ENCODE measurements around the gene TTC9C. TPM values are rescaled to one million over a fixed set of nuclear protein-coding genes. Genes with fewer than 3 reads are reported as not detected.
"Not testable (repeated sequence)": the region's sequence is repeated elsewhere in the genome, so short reads cannot be mapped to it uniquely, and the experiment has no call there.

TTC9C gene
- polyA plus RNA-seq, 1 donor (not counting 4 experiments of a cell fraction or from before 2014, with no cell fraction given), result 26.1 TPM

DNA sequence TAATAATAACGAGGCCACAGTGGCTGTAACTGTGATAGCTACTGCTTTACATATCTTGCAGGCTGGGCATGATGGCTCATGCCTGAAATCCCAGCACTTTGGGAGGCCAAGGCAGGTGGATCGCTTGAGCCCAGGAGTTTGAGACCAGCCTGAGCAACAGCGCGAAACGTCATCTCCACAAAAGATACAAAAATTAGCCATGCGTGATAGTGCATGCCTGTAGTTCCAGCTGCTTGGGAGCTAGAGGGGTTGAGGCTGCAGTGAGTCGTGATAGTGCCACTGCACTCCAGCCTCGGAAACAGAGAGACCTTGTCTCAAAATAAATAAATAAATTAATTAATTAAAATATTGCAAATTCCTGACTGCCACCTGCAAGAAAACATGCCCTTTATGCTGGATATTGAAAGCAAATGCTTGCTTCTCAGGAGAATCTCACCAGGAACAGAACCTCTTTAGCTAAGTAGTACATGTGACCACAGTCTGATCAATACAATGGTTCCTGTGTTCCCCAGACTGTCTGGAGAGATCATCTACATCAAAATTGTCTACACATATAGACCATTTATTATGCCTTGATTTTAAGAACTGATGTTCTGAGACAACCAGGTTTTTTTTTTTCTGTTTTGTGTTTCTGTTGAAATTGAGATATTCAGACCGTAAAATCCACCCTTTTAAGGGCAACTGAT is 19.3 kb downstream of the TTC9C start:
- Histone ChIP-seq H4K20me1 (ENCODE audit: control insufficient read depth, extremely low read depth, insufficient read depth, low read length) (no peaks in the 10 kb centered on the region), H3K4me2 (ENCODE audit: control insufficient read depth, extremely low read depth, insufficient read depth, low read depth, low read length) (no peak overlapping the region), H3K9me3 (ENCODE audit: control insufficient read depth, low read depth, low read length) (no peaks in the 10 kb centered on the region), H3K27ac (ENCODE audit: control insufficient read depth, insufficient read depth, low read length) (no peak overlapping the region), H2AFZ (ENCODE audit: control insufficient read depth, low read length) (no peak overlapping the region), H3K4me1 (ENCODE audit: control insufficient read depth, extremely low read depth, insufficient read depth, low read length) (no peaks in the 10 kb centered on the region), H3K4me3 (ENCODE audit: control insufficient read depth in 2 of 3, extremely low read depth in 1 of 3, insufficient read depth in 2 of 3, low read depth in 1 of 3, low read length in 3 of 3) (no peak overlapping the region), H3K27me3 (ENCODE audit: control insufficient read depth, extremely low read depth, insufficient read depth, low read length) (no peaks in the 10 kb centered on the region), H3K9me1 (ENCODE audit: control insufficient read depth, extremely low read depth, insufficient read depth, low read length) (no peaks in the 10 kb centered on the region), H3K36me3 (ENCODE audit: control insufficient read depth in 2 of 2, extremely low read depth in 1 of 2, insufficient read depth in 2 of 2, low read length in 2 of 2) (peaks cover 7 to 11% of the 10 kb centered on the region in 2 experiments), H3K9ac (ENCODE audit: control insufficient read depth, extremely low read depth, insufficient read depth, low read length) (peak overlapping the region; percentile 25), H3K79me2 (ENCODE audit: control insufficient read depth, insufficient read depth, low read length) (peaks cover 9% of the 10 kb centered on the region)
- TF ChIP-seq EZH2 (IDR thresholded peaks at IDR 0.05; ENCODE audit: low read length), result no peak
- TF ChIP-seq, protein P1, sequence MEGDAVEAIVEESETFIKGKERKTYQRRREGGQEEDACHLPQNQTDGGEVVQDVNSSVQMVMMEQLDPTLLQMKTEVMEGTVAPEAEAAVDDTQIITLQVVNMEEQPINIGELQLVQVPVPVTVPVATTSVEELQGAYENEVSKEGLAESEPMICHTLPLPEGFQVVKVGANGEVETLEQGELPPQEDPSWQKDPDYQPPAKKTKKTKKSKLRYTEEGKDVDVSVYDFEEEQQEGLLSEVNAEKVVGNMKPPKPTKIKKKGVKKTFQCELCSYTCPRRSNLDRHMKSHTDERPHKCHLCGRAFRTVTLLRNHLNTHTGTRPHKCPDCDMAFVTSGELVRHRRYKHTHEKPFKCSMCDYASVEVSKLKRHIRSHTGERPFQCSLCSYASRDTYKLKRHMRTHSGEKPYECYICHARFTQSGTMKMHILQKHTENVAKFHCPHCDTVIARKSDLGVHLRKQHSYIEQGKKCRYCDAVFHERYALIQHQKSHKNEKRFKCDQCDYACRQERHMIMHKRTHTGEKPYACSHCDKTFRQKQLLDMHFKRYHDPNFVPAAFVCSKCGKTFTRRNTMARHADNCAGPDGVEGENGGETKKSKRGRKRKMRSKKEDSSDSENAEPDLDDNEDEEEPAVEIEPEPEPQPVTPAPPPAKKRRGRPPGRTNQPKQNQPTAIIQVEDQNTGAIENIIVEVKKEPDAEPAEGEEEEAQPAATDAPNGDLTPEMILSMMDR (optimal IDR thresholded peaks at IDR 0.05 in 1 of 3, IDR thresholded peaks at IDR 0.05 in 1 of 3, conservative IDR thresholded peaks at IDR 0.05 in 1 of 3; ENCODE audit: extremely low read depth in 1 of 3, insufficient read depth in 2 of 3, low read length in 3 of 3), result no peak
- FAIRE-seq (no peak), DNase-seq (ENCODE audit: low read depth, low spot score) (no peak)
- dilution Hi-C loops (cut with MboI; ENCODE audit: extremely low pct_ligation_motif_present, low sequenced_read_pairs), result no loop called here

DNA sequence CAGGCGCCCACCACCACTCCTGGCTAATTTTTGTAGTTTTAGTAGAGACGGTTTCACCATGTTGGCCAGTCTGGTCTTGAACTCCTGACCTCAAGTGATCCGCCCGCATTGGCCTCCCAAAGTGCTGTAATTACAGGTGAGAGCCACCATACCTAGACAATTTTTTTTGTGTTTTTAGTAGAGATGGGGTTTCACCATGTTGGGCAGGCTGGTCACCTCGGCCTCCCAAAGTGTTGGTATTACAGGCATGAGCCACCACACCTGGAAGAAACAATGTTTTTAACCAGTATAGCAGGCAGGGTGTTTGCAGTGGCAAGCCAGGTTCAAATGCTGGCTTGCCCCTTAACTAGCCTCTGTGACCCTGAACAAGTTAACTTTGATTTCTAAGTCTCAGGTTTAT is 21.6 kb downstream of the TTC9C start:
- H3K9me1 ChIP-seq (ENCODE audit: control insufficient read depth, extremely low read depth, insufficient read depth, low read length); H3K27ac ChIP-seq (ENCODE audit: control insufficient read depth, insufficient read depth, low read length); H3K9me3 ChIP-seq (ENCODE audit: control insufficient read depth, low read depth, low read length); H3K4me2 ChIP-seq (ENCODE audit: control insufficient read depth, extremely low read depth, insufficient read depth, low read depth, low read length); DNase-seq (ENCODE audit: low read depth, low spot score); H2AFZ ChIP-seq (ENCODE audit: control insufficient read depth, low read length); FAIRE-seq; dilution Hi-C loops (cut with MboI; ENCODE audit: extremely low pct_ligation_motif_present, low sequenced_read_pairs); H3K9ac ChIP-seq (ENCODE audit: control insufficient read depth, extremely low read depth, insufficient read depth, low read length); H4K20me1 ChIP-seq (ENCODE audit: control insufficient read depth, extremely low read depth, insufficient read depth, low read length); H3K27me3 ChIP-seq (ENCODE audit: control insufficient read depth, extremely low read depth, insufficient read depth, low read length); H3K4me3 ChIP-seq (ENCODE audit: control insufficient read depth in 2 of 3, extremely low read depth in 1 of 3, insufficient read depth in 2 of 3, low read depth in 1 of 3, low read length in 3 of 3): not testable (repeated sequence)
- Histone ChIP-seq H3K36me3 (ENCODE audit: control insufficient read depth in 2 of 2, extremely low read depth in 1 of 2, insufficient read depth in 2 of 2, low read length in 2 of 2) (peaks cover 9 to 17% of the 10 kb centered on the region in 2 experiments), H3K79me2 (ENCODE audit: control insufficient read depth, insufficient read depth, low read length) (peaks cover 16% of the 10 kb centered on the region), H3K4me1 (ENCODE audit: control insufficient read depth, extremely low read depth, insufficient read depth, low read length) (peaks cover 11% of the 10 kb centered on the region)

Measured in keratinocyte (primary cell).